ENCODE measurements around the gene WDR86. TPM values are rescaled to one million over a fixed set of nuclear protein-coding genes. Genes with fewer than 3 reads are reported as not detected.
A peak's percentile ranks its signal among the peaks of the same experiment; 100 is the strongest.

Gene WDR86
- total RNA-seq, 1 donor from 2014 or later, result 57.0 TPM

GRCh38 chr7:151440799-151441445 lies 31.1 kb upstream of the WDR86 start:
- DNase-seq (ENCODE audit: low spot score), result no peak
- H3K27ac Mint-ChIP-seq (ENCODE audit: unreplicated experiment), result no peak overlapping the region
- no peaks in the 10 kb centered on the region for H3K36me3 Mint-ChIP-seq (ENCODE audit: low read depth, unreplicated experiment)
- peaks cover 4% of the 10 kb centered on the region for H3K4me1 Mint-ChIP-seq (ENCODE audit: unreplicated experiment)
- no peak for TF ChIP-seq CTCF (IDR thresholded peaks at IDR 0.05; ENCODE audit: unreplicated experiment)
- no peaks in the 10 kb centered on the region for H3K9me3 Mint-ChIP-seq (ENCODE audit: unreplicated experiment)
- H3K27me3 Mint-ChIP-seq (ENCODE audit: unreplicated experiment), result peaks cover 5% of the 10 kb centered on the region
- no peak overlapping the region for H3K4me3 Mint-ChIP-seq (ENCODE audit: unreplicated experiment)

- no peak for TF ChIP-seq CTCF (IDR thresholded peaks at IDR 0.05; ENCODE audit: unreplicated experiment)
- Mint-ChIP-seq H3K9me3 (ENCODE audit: unreplicated experiment) (no peaks in the 10 kb centered on the region), H3K4me3 (ENCODE audit: unreplicated experiment) (peak within 1 kb of the TSS; percentile 73), H3K27ac (ENCODE audit: unreplicated experiment) (no peak within 1 kb of the TSS), H3K4me1 (ENCODE audit: unreplicated experiment) (peaks cover 4% of the 10 kb centered on the region), H3K27me3 (ENCODE audit: unreplicated experiment) (peaks cover 3% of the 10 kb centered on the region), H3K36me3 (ENCODE audit: low read depth, unreplicated experiment) (no peaks in the 10 kb centered on the region)
- no peak for DNase-seq (ENCODE audit: low spot score)
Measured at GRCh38 chr7:151439855-151440798, 30.3 kb upstream of the WDR86 start, which contains the start of gene CRYGN. Gene CRYGN (minus strand): TSS chr7:151440141. CDS start chr7:151439917, 224 bp downstream.

- TF ChIP-seq CTCF (IDR thresholded peaks at IDR 0.05; ENCODE audit: unreplicated experiment), result no peak
- Mint-ChIP-seq H3K9me3 (ENCODE audit: unreplicated experiment) (no peaks in the 10 kb centered on the region), H3K4me1 (ENCODE audit: unreplicated experiment) (peaks cover 4% of the 10 kb centered on the region), H3K27me3 (ENCODE audit: unreplicated experiment) (peaks cover 3% of the 10 kb centered on the region), H3K27ac (ENCODE audit: unreplicated experiment) (no peak overlapping the region), H3K4me3 (ENCODE audit: unreplicated experiment) (no peak overlapping the region), H3K36me3 (ENCODE audit: low read depth, unreplicated experiment) (no peaks in the 10 kb centered on the region)
- no peak for DNase-seq (ENCODE audit: low spot score)
Measured at GRCh38 chr7:151438864-151439601, 29.2 kb upstream of the WDR86 start.

- Mint-ChIP-seq H3K27me3 (ENCODE audit: unreplicated experiment) (peaks cover 3% of the 10 kb centered on the region), H3K27ac (ENCODE audit: unreplicated experiment) (no peak overlapping the region), H3K36me3 (ENCODE audit: low read depth, unreplicated experiment) (no peaks in the 10 kb centered on the region), H3K4me3 (ENCODE audit: unreplicated experiment) (no peak overlapping the region), H3K4me1 (ENCODE audit: unreplicated experiment) (peaks cover 4% of the 10 kb centered on the region), H3K9me3 (ENCODE audit: unreplicated experiment) (no peaks in the 10 kb centered on the region)
- TF ChIP-seq CTCF (IDR thresholded peaks at IDR 0.05; ENCODE audit: unreplicated experiment), result no peak
- no peak for DNase-seq (ENCODE audit: low spot score)
Measured at GRCh38 chr7:151437866-151438516, 28.2 kb upstream of the WDR86 start.

Data from endothelial cell (in vitro differentiated cells).